HEK293 (cell line): ENCODE measurements around the gene LHFPL2.

ENCODE experiments used
- CTCF ChIA-PET: fragments of 350-600 bp; formaldehyde crosslinking; extraction: SDS; loops from one replicate; lab custom pipeline; 2021; ENCODE audit warnings: antibody characterized with exemption; lab: Yijun Ruan, JAX
- POLR2A ChIA-PET: fragments of 300-600 bp; formaldehyde crosslinking; extraction: SDS; loops from one replicate; lab custom pipeline; 2020; ENCODE audit warnings: antibody characterized with exemption, inconsistent platforms; lab: Yijun Ruan, JAX
- H3K27ac ChIP-seq: fragments of 200-500 bp; sonication (Bioruptor generic); 2 replicates; pipeline ENCODE4 v1.5.1; 2014; ENCODE audit warnings: low read depth, low read length, control low read depth, inconsistent platforms; ENCODE audit errors: extremely low read depth
- H3K36me3 ChIP-seq, 2 experiments: fragments of 200-500 bp in 1 of 2; sonication (Bioruptor generic) in 1 of 2; 1 replicate in 1 of 2; 2 replicates in 1 of 2; pipeline ENCODE4 v1.5.1; 2014 to 2017; ENCODE audit warnings: inconsistent platforms in 2 of 2, low read length in 2 of 2; ENCODE audit not compliant: control insufficient read depth in 2 of 2, insufficient read depth in 1 of 2
- H3K4me1 ChIP-seq: fragments of 200-500 bp; sonication (Bioruptor generic); 2 replicates; pipeline ENCODE4 v1.5.1; 2014; ENCODE audit warnings: mild to moderate bottlenecking, low read length, inconsistent platforms; ENCODE audit not compliant: control insufficient read depth, insufficient read depth
- H3K4me3 ChIP-seq: 2 replicates; pipeline ENCODE4 v1.5.1; 2011; ENCODE audit warnings: low read depth, mild to moderate bottlenecking, control low read depth, low read length, moderate library complexity
- H3K9me3 ChIP-seq: fragments of 200-500 bp; sonication (Bioruptor generic); 2 replicates; pipeline ENCODE4 v1.5.1; 2014; ENCODE audit warnings: low read depth, low read length, inconsistent platforms; ENCODE audit not compliant: control insufficient read depth, insufficient read depth
- GLIS1 ChIP-seq: fragments of 450-650 bp; formaldehyde crosslinking; IDR thresholded peaks from 2 replicates; pipeline ENCODE4 v1.5.1; 2016; ENCODE audit warnings: missing biosample characterization, missing genetic modification characterization
- KLF10 ChIP-seq: fragments of 450-650 bp; IDR thresholded peaks from 2 replicates; pipeline ENCODE4 v1.5.1; 2018; ENCODE audit warnings: missing biosample characterization, mild to moderate bottlenecking, missing genetic modification characterization
- KLF16 ChIP-seq: fragments of 450-650 bp; formaldehyde crosslinking; IDR thresholded peaks from 2 replicates; pipeline ENCODE4 v1.5.1; 2017; ENCODE audit warnings: missing biosample characterization, missing genetic modification characterization
- KLF9 ChIP-seq: fragments of 450-650 bp; formaldehyde crosslinking; IDR thresholded peaks from 2 replicates; pipeline ENCODE4 v1.5.1; 2016; ENCODE audit warnings: missing biosample characterization, missing genetic modification characterization, low read depth
- PRDM1 ChIP-seq: fragments of 450-650 bp; formaldehyde crosslinking; IDR thresholded peaks from 2 replicates; pipeline ENCODE4; 2016; ENCODE audit warnings: missing biosample characterization, missing genetic modification characterization
- PRDM10 ChIP-seq: fragments of 450-650 bp; formaldehyde crosslinking; IDR thresholded peaks from 2 replicates; pipeline ENCODE4 v1.5.1; 2016; ENCODE audit warnings: missing biosample characterization, missing genetic modification characterization
- REST ChIP-seq: fragments of 450-650 bp; formaldehyde crosslinking; IDR thresholded peaks from 2 replicates; pipeline ENCODE4 v1.5.1; 2016; ENCODE audit warnings: missing biosample characterization, missing genetic modification characterization
- ZBTB7A ChIP-seq: fragments of 450-650 bp; formaldehyde crosslinking; IDR thresholded peaks from 2 replicates; pipeline ENCODE4 v1.5.1; 2016; ENCODE audit warnings: low read depth, missing biosample characterization, missing genetic modification characterization
- ZFHX2 ChIP-seq: fragments of 450-650 bp; formaldehyde crosslinking; conservative IDR thresholded peaks from 2 replicates; pipeline ENCODE4 v1.5.1; 2016; ENCODE audit warnings: missing biosample characterization, missing genetic modification characterization
- ZFP3 ChIP-seq: fragments of 450-650 bp; formaldehyde crosslinking; IDR thresholded peaks from 2 replicates; pipeline ENCODE4 v1.5.1; 2016; ENCODE audit warnings: low read depth, missing biosample characterization, missing genetic modification characterization
- ZFP69B ChIP-seq: fragments of 450-650 bp; formaldehyde crosslinking; IDR thresholded peaks from 2 replicates; pipeline ENCODE4 v1.5.1; 2016; ENCODE audit warnings: missing biosample characterization, missing genetic modification characterization
- ZNF366 ChIP-seq: fragments of 450-650 bp; formaldehyde crosslinking; conservative IDR thresholded peaks from 2 replicates; pipeline ENCODE4 v1.5.1; 2016; ENCODE audit warnings: missing biosample characterization, missing genetic modification characterization
- ZNF391 ChIP-seq: fragments of 450-650 bp; formaldehyde crosslinking; IDR thresholded peaks from 2 replicates; pipeline ENCODE4 v1.5.1; 2016; ENCODE audit warnings: low read depth, missing biosample characterization, missing genetic modification characterization, borderline replicate concordance
- ZNF571 ChIP-seq: fragments of 450-650 bp; formaldehyde crosslinking; IDR thresholded peaks from 2 replicates; pipeline ENCODE4 v1.5.0; 2017; ENCODE audit warnings: missing biosample characterization, missing genetic modification characterization
- ZNF596 ChIP-seq: fragments of 450-650 bp; IDR thresholded peaks from 2 replicates; pipeline ENCODE4 v1.5.0; 2018; ENCODE audit warnings: missing biosample characterization, mild to moderate bottlenecking, missing genetic modification characterization, moderate library complexity
- ZNF610 ChIP-seq: fragments of 450-650 bp; formaldehyde crosslinking; IDR thresholded peaks from 2 replicates; pipeline ENCODE4 v1.5.1; 2016; ENCODE audit warnings: missing biosample characterization, missing genetic modification characterization, borderline replicate concordance
- ZNF621 ChIP-seq: fragments of 450-650 bp; formaldehyde crosslinking; IDR thresholded peaks from 2 replicates; pipeline ENCODE4 v1.5.1; 2017; ENCODE audit warnings: missing biosample characterization, missing genetic modification characterization
- ZNF660 ChIP-seq: fragments of 450-650 bp; IDR thresholded peaks from 2 replicates; pipeline ENCODE4 v1.5.1; 2018; ENCODE audit warnings: missing biosample characterization, mild to moderate bottlenecking, missing genetic modification characterization
- ZNF677 ChIP-seq: fragments of 450-650 bp; IDR thresholded peaks from 2 replicates; pipeline ENCODE4 v1.5.0; 2018; ENCODE audit warnings: missing biosample characterization, mild to moderate bottlenecking, missing genetic modification characterization, moderate library complexity
- ZNF701 ChIP-seq: fragments of 450-650 bp; formaldehyde crosslinking; IDR thresholded peaks from 2 replicates; pipeline ENCODE4 v1.5.1; 2016; ENCODE audit warnings: missing biosample characterization, missing genetic modification characterization
- ZNF704 ChIP-seq: fragments of 450-650 bp; formaldehyde crosslinking; IDR thresholded peaks from 2 replicates; pipeline ENCODE4 v1.5.1; 2016; ENCODE audit warnings: missing biosample characterization, missing genetic modification characterization
- ZNF777 ChIP-seq: fragments of 450-650 bp; formaldehyde crosslinking; IDR thresholded peaks from 2 replicates; pipeline ENCODE4 v1.5.1; 2017; ENCODE audit warnings: missing biosample characterization, missing genetic modification characterization, borderline replicate concordance
- ZNF791 ChIP-seq: fragments of 450-650 bp; formaldehyde crosslinking; IDR thresholded peaks from 2 replicates; pipeline ENCODE4 v1.5.1; 2016; ENCODE audit warnings: missing biosample characterization, missing genetic modification characterization
- ZSCAN30 ChIP-seq: fragments of 450-650 bp; IDR thresholded peaks from 2 replicates; pipeline ENCODE4 v1.5.1; 2018; ENCODE audit warnings: missing biosample characterization, mild to moderate bottlenecking, missing genetic modification characterization, moderate library complexity
- TF ChIP-seq, protein P1 (sequence below): fragments of 450-650 bp; formaldehyde crosslinking; IDR thresholded peaks from 2 replicates; pipeline ENCODE4 v1.5.1; 2016; ENCODE audit warnings: missing biosample characterization, missing genetic modification characterization

LHFPL2 gene

GRCh38 chr5:78648359-78649210 is at the start of gene LHFPL2:
LHFPL2 (minus strand) TSS chr5:78648772; CDS start chr5:78510213, 138,559 bp downstream.
- POLR2A ChIA-PET: interaction anchor here (0.5 to 2.3 kb wide), 8 partner anchors 10 to 336 kb away, joined by 3 to 9 read pairs (median 4); partner anchors contain the start of genes ARSB and SCAMP1
- Histone ChIP-seq H3K27ac (peak within 1 kb of the TSS; percentile 95), H3K9me3 (no peaks in the 10 kb centered on the region), H3K4me1 (peaks cover 12% of the 10 kb centered on the region), H3K36me3 (peaks cover 0 to 3% of the 10 kb centered on the region in 2 experiments; a peak in 1 of 3 replicates), H3K4me3 (peak within 1 kb of the TSS; percentile 77)
- CTCF ChIA-PET: interaction anchor here (1.5 kb wide), 1 partner anchor 10 kb away, joined by 7 read pairs; no protein-coding TSS in a partner anchor
- TF ChIP-seq ZNF777: peak; percentile 52; the same call in 1 of the 2 replicates
- peak; percentile 23; the same call in 1 of the 2 replicates for TF ChIP-seq GLIS1 (tag by site-specific recombination)
- TF ChIP-seq ZFP3 (tag by site-specific recombination): no peak
- TF ChIP-seq ZNF596 (tag by site-specific recombination): 0 out of 2 replicates have a peak, but pooled peaks have one; percentile 60
- TF ChIP-seq ZFP69B: peak; percentile 10; the same call in 1 of the 2 replicates
- TF ChIP-seq PRDM10: peak; percentile 23; the same call in 1 of the 2 replicates
- TF ChIP-seq REST: no peak
- no peak for TF ChIP-seq ZNF791
- no peak for TF ChIP-seq ZNF704
- TF ChIP-seq, protein P1, sequence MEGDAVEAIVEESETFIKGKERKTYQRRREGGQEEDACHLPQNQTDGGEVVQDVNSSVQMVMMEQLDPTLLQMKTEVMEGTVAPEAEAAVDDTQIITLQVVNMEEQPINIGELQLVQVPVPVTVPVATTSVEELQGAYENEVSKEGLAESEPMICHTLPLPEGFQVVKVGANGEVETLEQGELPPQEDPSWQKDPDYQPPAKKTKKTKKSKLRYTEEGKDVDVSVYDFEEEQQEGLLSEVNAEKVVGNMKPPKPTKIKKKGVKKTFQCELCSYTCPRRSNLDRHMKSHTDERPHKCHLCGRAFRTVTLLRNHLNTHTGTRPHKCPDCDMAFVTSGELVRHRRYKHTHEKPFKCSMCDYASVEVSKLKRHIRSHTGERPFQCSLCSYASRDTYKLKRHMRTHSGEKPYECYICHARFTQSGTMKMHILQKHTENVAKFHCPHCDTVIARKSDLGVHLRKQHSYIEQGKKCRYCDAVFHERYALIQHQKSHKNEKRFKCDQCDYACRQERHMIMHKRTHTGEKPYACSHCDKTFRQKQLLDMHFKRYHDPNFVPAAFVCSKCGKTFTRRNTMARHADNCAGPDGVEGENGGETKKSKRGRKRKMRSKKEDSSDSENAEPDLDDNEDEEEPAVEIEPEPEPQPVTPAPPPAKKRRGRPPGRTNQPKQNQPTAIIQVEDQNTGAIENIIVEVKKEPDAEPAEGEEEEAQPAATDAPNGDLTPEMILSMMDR: 0 out of 2 replicates have a peak, but pooled peaks have one; percentile 1
- peak; percentile 46; the same call in 1 of the 2 replicates for TF ChIP-seq KLF10 (tag by site-specific recombination)
- no peak for TF ChIP-seq ZNF391 (tag by site-specific recombination)
- peak; percentile 38; the same call in 1 of the 2 replicates for TF ChIP-seq KLF9 (tag by site-specific recombination)
- peak; percentile 51; the same call in 1 of the 2 replicates for TF ChIP-seq ZNF366
- TF ChIP-seq ZNF571 (tag by site-specific recombination): no peak
- no peak for TF ChIP-seq KLF16
- 0 out of 2 replicates have a peak, but pooled peaks have one; percentile 20 for TF ChIP-seq ZBTB7A (tag by site-specific recombination)
- no peak for TF ChIP-seq ZSCAN30 (tag by site-specific recombination)
- no peak for TF ChIP-seq ZNF701 (tag by site-specific recombination)
- TF ChIP-seq ZNF660 (tag by site-specific recombination): 0 out of 2 replicates have a peak, but pooled peaks have one; percentile 19
- TF ChIP-seq ZNF610 (tag by site-specific recombination): no peak
- no peak for TF ChIP-seq PRDM1 (tag by site-specific recombination)
- no peak for TF ChIP-seq ZNF621 (tag by site-specific recombination)
- no peak for TF ChIP-seq ZNF677 (tag by site-specific recombination)
- TF ChIP-seq ZFHX2 (tag by site-specific recombination): peak; percentile 94
